GM12864 (cell line): ENCODE results near the gene FKBP2.

Source experiments
- DNase-seq: peaks from one replicate; pipeline ENCODE4 v3.0.0-alpha.2; 2011; ENCODE audit warnings: low read depth
- H3K4me3 ChIP-seq: 2 replicates; pipeline ENCODE4 v1.5.1; 2011; ENCODE audit warnings: mild to moderate bottlenecking, low read depth, low read length, control low read depth
- CTCF ChIP-seq: IDR thresholded peaks from 2 replicates; pipeline ENCODE4 v1.5.1; 2011; ENCODE audit warnings: low read depth, mild to moderate bottlenecking, moderate library complexity, low read length, control low read depth, inconsistent platforms; ENCODE audit errors: missing control alignments

FKBP2 gene

GRCh38 chr11:64234647-64235379 lies 6.1 kb upstream of the FKBP2 start:
- DNase-seq, result no peak
- H3K4me3 ChIP-seq, result peak overlapping the region; percentile 63
- no peak for TF ChIP-seq CTCF

- no peak for TF ChIP-seq CTCF
- peak overlapping the region; percentile 63 for H3K4me3 ChIP-seq
- no peak for DNase-seq
Measured at GRCh38 chr11:64235437-64236161, 5.3 kb upstream of the FKBP2 start.

- DNase-seq, result no peak
- no peak overlapping the region for H3K4me3 ChIP-seq
- no peak for TF ChIP-seq CTCF
Measured at GRCh38 chr11:64237484-64237951, 3.4 kb upstream of the FKBP2 start.

- H3K4me3 ChIP-seq, result no peak overlapping the region
- no peak for TF ChIP-seq CTCF
- no peak for DNase-seq
Measured at GRCh38 chr11:64238076-64238475, 2.8 kb upstream of the FKBP2 start.

GRCh38 chr11:64238999-64239398 lies 1.9 kb upstream of the FKBP2 start:
- TF ChIP-seq CTCF, result no peak
- DNase-seq, result no peak
- no peak overlapping the region for H3K4me3 ChIP-seq

GRCh38 chr11:64239662-64240434 lies 1.0 kb upstream of the FKBP2 start:
- peak; percentile 77 for DNase-seq
- no peak for TF ChIP-seq CTCF
- peak overlapping the region; percentile 94 for H3K4me3 ChIP-seq
